ENCODE measurements around the gene HARBI1.

GRCh38 chr11:46615756-46616155, 1.3 kb downstream of the HARBI1 start:
- TF ChIP-seq EZH2 (IDR thresholded peaks at IDR 0.05; ENCODE audit: borderline replicate concordance, insufficient read depth, low read length, poor library complexity, severe bottlenecking) (no peak), CTCF (IDR thresholded peaks at IDR 0.05; ENCODE audit: poor library complexity, severe bottlenecking) (no peak), REST (IDR thresholded peaks at IDR 0.05; ENCODE audit: borderline replicate concordance) (no peak), MXI1 (conservative IDR thresholded peaks at IDR 0.05; ENCODE audit: poor library complexity, severe bottlenecking) (no peak)
